BE2C (cell line): ENCODE measurements around the gene RPRM.
"Not testable (repeated sequence)": the region's sequence is repeated elsewhere in the genome, so short reads cannot be mapped to it uniquely, and the experiment has no call there.

Experiments used
- DNase-seq: peaks from one replicate; pipeline ENCODE4 v3.0.0-alpha.2; 2020
- H3K27me3 ChIP-seq: fragments of 250-450 bp; sonication (Bioruptor Pico); 2 replicates; pipeline ENCODE4 v1.5.1; 2020; ENCODE audit warnings: mild to moderate bottlenecking
- H3K36me3 ChIP-seq: fragments of 250-450 bp; sonication (Bioruptor Pico); 2 replicates; pipeline ENCODE4 v1.5.1; 2020; ENCODE audit warnings: mild to moderate bottlenecking
- H3K4me1 ChIP-seq: fragments of 250-450 bp; sonication (Bioruptor Pico); 2 replicates; pipeline ENCODE4 v1.5.1; 2020
- H3K4me3 ChIP-seq: 2 replicates; pipeline ENCODE4 v1.5.1; 2011; ENCODE audit warnings: low read depth, low read length
- H3K9me3 ChIP-seq: fragments of 250-450 bp; sonication (Bioruptor Pico); 2 replicates; pipeline ENCODE4 v1.5.1; 2020
- TF ChIP-seq, protein P1 (sequence below): IDR thresholded peaks from 2 replicates; pipeline ENCODE4 v1.5.1; 2012; ENCODE audit warnings: mild to moderate bottlenecking, low read depth, low read length

The RPRM gene

DNA sequence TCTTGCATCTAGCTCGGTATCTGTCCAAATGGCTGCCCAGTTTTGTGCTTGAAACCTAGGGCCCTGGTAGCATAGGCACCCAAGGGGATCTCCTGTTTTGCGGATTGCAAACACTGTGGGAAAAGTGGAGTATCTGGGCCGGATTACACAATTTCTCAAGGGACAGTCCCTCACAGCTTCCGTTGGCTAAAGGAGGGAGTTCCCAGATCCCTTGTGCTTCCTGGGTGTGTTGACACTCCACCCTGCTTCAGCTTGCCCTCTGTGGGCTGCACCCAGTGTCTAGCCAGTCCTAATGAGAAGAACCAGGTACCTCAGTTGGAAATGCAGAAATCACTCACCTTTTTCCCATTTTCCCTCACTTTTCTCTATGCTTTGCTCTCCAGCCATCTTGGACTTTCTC lies 35.5 kb downstream of the RPRM start:
- Histone ChIP-seq H3K36me3 (no peaks in the 10 kb centered on the region), H3K4me1 (no peaks in the 10 kb centered on the region), H3K9me3 (no peaks in the 10 kb centered on the region), H3K27me3 (no peaks in the 10 kb centered on the region), H3K4me3 (no peak overlapping the region)
- no peak for DNase-seq
- TF ChIP-seq, protein P1, sequence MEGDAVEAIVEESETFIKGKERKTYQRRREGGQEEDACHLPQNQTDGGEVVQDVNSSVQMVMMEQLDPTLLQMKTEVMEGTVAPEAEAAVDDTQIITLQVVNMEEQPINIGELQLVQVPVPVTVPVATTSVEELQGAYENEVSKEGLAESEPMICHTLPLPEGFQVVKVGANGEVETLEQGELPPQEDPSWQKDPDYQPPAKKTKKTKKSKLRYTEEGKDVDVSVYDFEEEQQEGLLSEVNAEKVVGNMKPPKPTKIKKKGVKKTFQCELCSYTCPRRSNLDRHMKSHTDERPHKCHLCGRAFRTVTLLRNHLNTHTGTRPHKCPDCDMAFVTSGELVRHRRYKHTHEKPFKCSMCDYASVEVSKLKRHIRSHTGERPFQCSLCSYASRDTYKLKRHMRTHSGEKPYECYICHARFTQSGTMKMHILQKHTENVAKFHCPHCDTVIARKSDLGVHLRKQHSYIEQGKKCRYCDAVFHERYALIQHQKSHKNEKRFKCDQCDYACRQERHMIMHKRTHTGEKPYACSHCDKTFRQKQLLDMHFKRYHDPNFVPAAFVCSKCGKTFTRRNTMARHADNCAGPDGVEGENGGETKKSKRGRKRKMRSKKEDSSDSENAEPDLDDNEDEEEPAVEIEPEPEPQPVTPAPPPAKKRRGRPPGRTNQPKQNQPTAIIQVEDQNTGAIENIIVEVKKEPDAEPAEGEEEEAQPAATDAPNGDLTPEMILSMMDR: no peak

DNA sequence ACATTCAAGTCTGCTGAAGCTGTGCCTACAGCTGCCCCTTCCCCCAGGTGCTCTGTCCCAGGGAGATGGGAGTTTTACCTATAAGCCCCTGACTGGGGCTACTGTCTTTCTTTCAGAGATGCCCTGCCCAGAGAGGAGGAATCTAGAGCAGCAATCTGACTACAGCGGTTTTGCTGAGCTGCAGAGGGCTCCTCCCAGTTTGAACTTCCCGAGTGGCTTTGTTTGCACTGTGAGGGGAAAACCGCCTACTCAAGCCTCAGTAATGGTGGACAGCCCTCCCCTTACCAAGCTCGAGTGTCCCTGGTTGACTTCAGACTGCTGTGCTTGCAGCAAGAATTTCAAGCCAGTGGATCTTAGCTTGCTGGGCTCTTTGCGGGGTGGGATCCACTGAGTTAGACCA lies 35.9 kb downstream of the RPRM start:
- not testable (repeated sequence) for H3K27me3 ChIP-seq, H3K4me1 ChIP-seq, H3K9me3 ChIP-seq, DNase-seq, H3K4me3 ChIP-seq, H3K36me3 ChIP-seq

DNA sequence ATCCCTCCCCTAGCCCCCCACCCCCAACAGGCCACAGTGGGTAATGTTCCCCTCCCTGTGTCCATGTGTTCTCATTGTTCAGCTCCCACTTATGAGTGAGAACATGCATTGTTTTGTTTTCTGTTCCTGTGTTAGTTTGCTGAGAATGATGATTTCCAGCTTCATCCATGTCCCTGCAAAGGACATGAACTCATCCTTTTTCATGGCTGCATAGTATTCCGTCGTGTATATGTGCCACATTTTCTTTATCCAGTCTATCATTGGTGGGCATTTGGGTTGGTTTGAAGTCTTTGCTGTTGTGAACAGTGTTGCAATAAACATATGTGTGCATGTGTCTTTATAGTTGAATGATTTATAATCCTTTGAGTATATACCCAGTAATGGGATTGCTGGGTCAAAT lies 38.5 kb downstream of the RPRM start:
- H3K36me3 ChIP-seq, H3K9me3 ChIP-seq, H3K27me3 ChIP-seq, DNase-seq, H3K4me3 ChIP-seq, H3K4me1 ChIP-seq: not testable (repeated sequence)

DNA sequence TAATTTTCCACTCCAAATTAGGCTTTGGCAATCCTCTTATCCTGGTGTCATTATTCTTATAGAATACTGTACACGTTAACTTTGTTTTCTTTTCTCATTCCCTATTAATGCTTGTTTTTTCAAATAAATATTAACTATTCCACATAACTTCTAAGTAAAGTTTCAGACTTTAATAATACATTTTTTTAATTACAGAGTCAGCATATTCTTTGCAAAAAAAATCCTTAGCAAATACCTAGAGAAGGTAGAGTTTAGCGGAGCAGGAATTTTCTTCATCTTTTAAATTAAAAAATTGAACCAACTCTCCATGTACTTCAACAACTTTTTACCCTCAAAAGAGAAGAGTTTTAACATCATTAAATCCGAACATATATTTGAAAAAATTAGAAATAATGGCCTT lies 45.2 kb downstream of the RPRM start:
- no peak for DNase-seq
- H3K36me3 ChIP-seq: no peaks in the 10 kb centered on the region
- no peaks in the 10 kb centered on the region for H3K27me3 ChIP-seq
- no peak overlapping the region for H3K4me3 ChIP-seq
- TF ChIP-seq, protein P1: no peak
- H3K9me3 ChIP-seq: no peaks in the 10 kb centered on the region
- H3K4me1 ChIP-seq: no peaks in the 10 kb centered on the region

DNA sequence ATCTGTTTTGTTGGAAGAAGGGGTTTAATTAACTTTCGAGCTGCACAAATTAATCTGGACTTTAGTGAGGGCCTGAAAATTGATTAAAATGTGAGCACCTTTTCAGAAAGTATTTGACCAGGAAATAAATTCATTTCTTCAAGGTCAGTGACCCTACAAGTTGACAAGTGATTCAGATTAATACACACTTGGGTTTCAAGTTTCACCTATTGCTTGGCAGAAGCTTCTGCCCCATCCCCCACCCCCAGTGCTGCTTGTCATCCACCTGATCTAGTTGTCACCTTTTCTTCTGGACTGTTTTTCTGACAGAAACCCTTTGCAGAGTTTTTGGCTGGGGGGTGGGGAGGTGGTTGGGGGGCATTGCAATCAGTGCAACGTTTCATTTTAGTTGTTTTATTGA lies 46.2 kb downstream of the RPRM start:
- no peak for DNase-seq
- no peak overlapping the region for H3K4me3 ChIP-seq
- TF ChIP-seq, protein P1: no peak
- H3K27me3 ChIP-seq: no peaks in the 10 kb centered on the region
- no peaks in the 10 kb centered on the region for H3K9me3 ChIP-seq
- no peaks in the 10 kb centered on the region for H3K4me1 ChIP-seq
- no peaks in the 10 kb centered on the region for H3K36me3 ChIP-seq

DNA sequence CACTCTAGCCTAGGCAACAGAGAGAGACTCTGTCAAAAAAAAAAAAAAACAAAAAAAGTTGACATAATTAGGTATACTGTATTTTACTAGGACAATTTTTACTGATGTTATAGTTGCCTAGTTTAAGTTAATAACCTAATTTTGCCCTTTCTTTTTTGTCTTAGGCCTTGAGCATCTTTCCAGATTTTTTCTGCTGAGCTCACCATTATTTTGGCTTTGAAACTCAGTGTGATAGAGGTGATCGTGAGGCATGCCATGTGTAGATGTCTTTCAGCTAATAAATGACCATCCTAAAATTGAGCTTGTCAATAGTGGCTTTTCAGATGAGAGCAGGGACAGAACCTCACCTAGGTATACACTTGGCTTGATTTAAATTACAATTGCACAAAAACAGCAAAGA lies 47.4 kb downstream of the RPRM start:
- Histone ChIP-seq H3K9me3 (no peaks in the 10 kb centered on the region), H3K4me3 (no peak overlapping the region), H3K27me3 (no peaks in the 10 kb centered on the region), H3K4me1 (no peaks in the 10 kb centered on the region), H3K36me3 (no peaks in the 10 kb centered on the region)
- TF ChIP-seq, protein P1: no peak
- no peak for DNase-seq
